Activated naive CD4-positive, alpha-beta T cell treated with anti-CD3 and anti-CD28 coated beads, Interleukin-2, amount 50 U/mL, for 16 hours (primary cell): ENCODE results near the gene LDB1.
A peak's percentile ranks its signal among the peaks of the same experiment; 100 is the strongest.

ENCODE experiments used
- DNase-seq: peaks from one replicate; pipeline ENCODE4 v3.0.0-alpha.2; 2020

Gene LDB1

DNA sequence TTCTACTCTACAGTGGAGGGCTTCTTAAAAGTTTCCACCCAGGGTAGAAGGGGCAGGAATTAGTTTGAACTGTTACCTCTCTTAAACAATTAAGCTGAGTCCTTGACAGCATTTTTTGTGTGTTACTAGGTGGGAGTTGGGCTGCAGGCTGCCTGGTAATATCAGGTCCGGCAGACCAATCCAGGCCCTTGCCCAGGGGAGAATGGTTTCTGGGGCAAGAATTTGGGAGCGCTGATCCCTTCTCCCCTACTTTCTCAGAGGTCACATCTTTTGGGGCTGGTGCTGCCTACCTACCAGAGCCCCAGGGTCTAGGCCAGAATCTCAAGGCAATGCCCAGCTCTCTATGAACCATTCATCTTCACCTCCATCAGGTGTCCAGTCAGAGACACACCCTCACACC, 14.2 kb upstream of the LDB1 start:
- no peak for DNase-seq

- DNase-seq: peak; percentile 77
These were observed 13.4 kb upstream of the LDB1 start for GRCh38 chr10:102133373-102134195.

DNA sequence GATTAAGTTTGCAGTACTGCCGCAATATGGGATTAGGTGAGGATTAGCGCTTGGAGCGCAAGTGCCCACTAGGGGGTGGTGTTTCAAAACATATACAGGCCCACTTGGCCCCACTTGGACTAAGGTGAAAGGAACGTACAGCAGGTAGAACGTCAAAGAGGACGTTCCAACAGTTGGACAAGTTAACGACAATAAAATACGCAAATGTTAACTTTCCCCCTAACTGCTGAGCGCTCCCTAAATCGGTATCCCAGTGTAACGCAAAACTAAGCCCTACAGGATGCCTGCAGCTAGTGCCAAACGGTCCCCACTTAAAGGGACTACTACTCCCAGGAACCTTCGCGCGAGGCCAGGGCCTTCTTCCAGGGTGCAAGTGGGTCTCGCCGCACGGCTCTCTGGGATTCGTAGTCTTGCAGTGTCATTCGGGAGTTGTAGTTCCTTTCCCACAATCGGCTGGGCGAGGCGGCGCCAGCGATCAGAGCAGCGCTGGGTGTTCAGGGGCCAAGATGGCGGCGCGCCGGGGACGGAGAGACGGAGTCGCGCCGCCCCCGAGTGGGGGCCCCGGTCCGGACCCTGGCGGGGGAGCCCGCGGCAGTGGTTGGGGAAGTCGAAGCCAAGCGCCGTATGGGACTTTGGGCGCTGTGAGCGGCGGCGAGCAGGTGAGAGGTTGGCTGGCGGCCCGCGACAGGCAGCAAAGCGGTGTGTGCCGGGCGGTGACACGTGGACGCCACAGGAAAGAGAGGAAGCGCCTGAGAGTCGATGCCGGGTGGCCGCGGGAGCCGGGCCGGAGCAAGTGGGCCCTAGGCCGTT, 12.6 kb upstream of the LDB1 start, which contains the start of gene PPRC1:
Gene PPRC1 (plus strand): TSS at position 478 of the 810 bp plus-strand sequence. CDS start 29 bp downstream, at position 507.
- DNase-seq: peak; percentile 98

GRCh38 chr10:102132193-102132562, 12.0 kb upstream of the LDB1 start:
- no peak for DNase-seq

DNA sequence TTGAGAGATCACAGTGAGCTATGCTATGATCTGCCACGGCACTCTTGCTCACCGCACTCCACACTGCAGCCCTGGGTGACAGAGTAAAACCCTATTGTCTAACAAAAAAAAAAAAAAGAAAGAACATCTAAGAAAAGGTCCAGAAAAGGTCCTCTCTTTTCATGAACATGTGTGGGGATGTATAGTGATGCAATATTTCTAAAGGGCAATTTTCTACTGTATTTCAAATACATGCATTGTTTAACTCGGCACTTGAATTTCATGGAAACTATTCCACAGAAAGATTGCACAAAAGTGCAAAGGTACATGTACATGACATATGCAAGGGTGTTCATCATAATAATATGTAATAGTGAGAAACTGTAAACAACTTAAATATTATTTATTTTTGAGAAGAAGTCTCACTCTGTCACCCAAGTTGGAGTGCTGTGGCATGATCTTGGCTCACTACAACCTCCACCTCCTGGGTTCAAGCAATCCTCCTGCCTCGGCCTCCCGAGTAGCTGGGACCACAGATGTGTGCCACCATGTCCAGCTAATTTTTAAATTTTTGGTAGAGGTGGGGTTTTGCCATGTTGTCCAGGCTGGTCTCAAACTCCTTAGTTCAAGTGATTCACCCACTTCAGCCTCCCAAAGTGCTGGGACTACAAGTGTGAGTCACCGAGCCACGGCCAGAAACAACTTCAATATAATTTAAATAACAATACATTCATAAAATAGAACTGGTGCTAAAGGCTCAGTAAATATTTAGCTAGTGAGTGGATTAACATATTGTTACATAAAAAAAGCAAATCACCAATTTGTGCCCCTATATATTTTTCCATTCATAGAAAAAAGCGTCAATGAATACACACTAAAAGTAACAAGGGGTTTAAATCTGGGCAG, 11.4 kb upstream of the LDB1 start:
- DNase-seq: no peak

- DNase-seq: no peak
These were observed 3.1 kb upstream of the LDB1 start for GRCh38 chr10:102123223-102123622.

DNA sequence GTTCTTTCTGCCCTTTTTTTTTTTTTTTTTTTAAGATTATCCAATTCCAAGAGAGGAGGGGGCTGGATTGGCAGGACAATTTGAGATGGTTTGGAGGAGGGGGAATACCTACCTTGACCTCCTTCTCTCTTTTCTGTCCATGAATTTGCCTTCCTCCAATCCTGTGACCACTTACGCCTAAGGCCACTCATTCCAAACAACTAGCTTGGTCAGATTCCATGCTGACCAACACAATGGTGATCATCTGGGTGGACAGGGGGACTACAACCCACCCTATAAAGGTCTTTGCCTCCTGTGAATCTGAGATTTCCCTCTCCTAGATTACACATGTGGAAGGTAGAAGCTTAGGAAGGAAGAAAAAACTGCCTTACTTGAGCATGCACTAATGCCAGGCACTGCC, 2.3 kb upstream of the LDB1 start:
- no peak for DNase-seq

DNA sequence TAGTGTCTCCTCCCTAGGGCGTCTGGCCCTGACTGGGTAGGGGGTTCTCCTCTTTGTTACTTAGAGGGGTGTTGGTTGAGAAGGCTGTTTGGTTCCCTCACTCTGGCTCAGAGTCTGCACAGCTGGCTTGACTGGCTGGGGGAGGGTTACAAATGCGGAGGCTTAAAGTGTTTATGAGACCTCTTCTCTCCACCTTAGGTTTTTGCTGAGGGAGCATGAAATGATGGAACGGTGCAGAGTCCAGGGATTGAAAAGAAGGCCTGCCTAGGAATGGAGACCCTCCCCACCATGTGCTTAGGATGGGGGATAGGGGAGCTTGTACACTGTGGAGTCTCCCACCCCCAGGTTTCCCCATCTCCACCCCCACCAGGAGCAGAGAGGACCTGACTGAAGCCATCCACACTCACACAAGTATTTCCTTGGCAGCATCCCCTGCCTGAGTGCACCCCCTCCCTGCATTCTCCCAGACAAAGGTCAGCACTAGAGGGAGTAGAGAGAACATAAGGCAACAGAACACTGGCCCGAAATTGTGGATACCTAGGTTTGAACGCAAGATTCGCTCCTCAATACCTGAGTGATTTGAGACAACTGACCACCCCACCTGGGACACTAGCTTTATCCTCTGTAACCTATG, 1.7 kb upstream of the LDB1 start:
- DNase-seq: no peak

DNA sequence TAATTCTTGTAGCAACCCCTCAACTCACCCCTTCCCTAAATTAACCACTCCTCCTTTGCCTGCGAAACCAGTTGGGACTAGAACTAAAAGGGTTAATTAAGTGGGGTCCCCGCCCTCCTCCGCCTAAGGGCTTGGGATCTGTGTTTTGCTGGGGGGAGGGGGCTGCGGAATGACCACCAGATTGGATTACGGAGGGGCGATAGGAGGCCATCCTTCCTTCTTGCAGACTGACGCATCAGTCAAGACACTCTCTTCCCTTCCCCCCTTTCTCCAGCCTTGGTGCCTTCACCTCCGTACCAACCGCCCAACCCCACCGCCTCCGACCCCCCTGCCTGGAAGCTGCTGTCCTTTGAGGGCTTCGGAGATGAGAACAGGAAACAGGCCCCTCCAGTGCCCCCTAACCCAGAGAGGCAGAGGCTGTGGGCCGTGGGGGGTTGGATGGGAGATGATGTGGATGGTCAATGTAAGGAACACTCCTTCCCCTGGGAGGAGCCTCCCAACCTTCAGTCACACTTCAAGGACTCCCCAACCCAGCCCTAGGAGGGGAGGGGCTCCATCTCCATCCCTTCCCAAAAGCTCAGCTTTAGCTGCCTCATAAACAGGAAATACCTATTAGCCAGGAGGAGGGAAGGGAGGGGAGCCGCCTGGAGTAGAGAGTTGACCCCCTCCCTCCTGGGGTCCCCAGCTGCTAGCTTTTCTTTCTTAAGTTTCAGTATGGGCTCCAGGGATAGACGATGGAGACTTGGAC, 997 bp upstream of the LDB1 start:
- DNase-seq: no peak

GRCh38 chr10:102119417-102120141, 589 bp downstream of the LDB1 start:
- peak; percentile 46 for DNase-seq

GRCh38 chr10:102118867-102119266, 1.3 kb downstream of the LDB1 start:
- DNase-seq: no peak

DNA sequence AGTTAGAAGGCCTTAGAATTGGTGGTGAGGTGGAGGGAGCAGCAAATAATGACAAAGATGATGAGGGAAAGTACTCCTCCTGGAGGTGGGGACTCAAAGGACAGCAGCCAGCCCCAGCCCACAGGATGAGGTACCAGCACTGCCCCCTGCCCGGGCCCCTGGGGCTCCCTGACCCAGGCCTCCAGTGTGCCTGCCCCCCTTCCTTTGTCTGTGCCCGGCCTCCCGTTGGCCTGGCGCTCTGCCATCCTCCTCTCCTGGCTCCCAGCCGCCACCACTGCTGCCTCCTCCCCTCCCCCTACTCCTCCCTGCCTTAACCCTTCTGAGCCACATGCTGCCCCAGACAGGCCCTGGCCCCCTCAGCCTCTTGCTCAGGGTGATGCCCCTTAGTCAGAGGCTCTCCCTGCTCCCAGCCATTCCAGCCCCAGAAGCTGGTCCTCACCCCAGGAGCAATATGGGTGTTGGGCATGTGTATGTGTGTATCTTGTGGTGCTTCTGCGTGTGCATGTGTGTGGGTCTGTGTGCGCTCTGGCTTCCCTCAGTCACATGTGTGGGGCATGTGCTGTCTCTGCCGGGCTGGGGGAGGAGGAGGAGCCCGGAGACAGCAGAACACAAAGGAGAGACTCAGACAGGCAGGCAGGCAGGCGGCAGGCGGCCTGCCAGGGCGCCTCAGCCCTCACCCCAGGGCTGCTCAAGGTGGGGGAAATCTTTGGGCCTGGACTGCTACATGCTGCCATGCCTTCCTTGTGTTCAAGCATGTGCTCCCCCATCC, 2.6 kb downstream of the LDB1 start:
- peak; percentile 72 for DNase-seq

GRCh38 chr10:102116656-102117055, 3.5 kb downstream of the LDB1 start:
- DNase-seq: no peak

- no peak for DNase-seq
These were observed 4.4 kb downstream of the LDB1 start for GRCh38 chr10:102115775-102116174.

GRCh38 chr10:102114861-102115618, 5.1 kb downstream of the LDB1 start:
- DNase-seq: peak; percentile 87

DNA sequence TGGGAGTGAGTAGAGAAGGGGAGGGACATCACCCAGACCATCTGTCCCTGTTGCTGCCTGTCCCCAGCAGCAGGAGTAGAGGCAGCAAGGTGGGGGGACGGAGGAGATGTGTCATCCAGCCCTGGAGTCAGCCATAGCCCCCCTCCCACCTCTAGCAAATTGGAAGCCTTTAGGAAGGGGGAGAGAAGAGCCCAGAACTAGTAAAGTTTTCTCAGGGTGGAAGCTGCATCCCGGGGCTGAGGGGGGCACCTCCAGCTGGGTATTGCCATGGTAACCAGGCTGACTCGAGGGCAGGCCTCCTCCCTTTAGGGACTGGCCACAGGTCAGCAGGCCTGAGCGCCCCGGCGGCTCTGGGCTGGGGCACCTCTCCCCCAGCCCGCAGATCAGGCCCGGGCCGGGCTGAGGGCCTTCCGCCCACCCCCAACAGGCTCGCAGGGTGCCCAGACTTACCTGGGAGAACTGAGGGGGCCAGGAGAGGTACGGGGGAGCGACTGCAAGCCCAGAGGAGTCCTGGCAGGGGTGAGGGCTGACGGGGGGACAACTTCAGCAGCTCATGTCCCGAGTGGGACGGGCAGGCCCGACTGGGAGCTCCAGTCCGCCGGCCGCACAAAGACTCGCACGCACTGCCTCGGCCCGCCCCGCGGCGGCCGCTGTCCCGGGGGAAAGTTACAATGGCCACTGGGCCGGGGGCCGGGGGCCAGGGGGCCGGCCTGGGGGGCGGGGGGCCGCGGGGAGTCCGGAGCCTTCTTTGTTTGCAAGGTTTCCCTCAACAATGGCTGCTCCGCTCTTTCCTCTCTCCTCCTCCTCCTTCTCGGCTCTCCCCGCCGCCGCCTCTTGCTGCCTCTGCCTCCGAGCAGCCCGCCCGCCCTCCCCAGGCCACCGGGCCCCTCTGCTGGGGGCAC, 6.0 kb downstream of the LDB1 start:
- DNase-seq: peak; percentile 20

- no peak for DNase-seq
These were observed 6.8 kb downstream of the LDB1 start for GRCh38 chr10:102113261-102113955.
